NOMO-1 treated with DMSO at 0.1 percent for 48 hours (cell line): ENCODE results near the gene ATG7.

Experiments
- DNase-seq: peaks from one replicate; lab custom pipeline; 2025; ENCODE audit not compliant: unreplicated experiment; lab: John Stamatoyannopoulos, UW

The ATG7 gene

GRCh38 chr3:11549580-11550140 is 277.5 kb downstream of the ATG7 start:
- DNase-seq, result no peak

GRCh38 chr3:11551036-11551435 is 278.8 kb downstream of the ATG7 start:
- no peak for DNase-seq

GRCh38 chr3:11552289-11553264 is 280.4 kb downstream of the ATG7 start:
- no peak for DNase-seq

GRCh38 chr3:11553436-11554235 is 281.4 kb downstream of the ATG7 start:
- DNase-seq, result no peak

GRCh38 chr3:11554236-11554610 is 282.0 kb downstream of the ATG7 start:
- DNase-seq, result no peak

GRCh38 chr3:11554666-11555065 is 282.5 kb downstream of the ATG7 start:
- DNase-seq, result no peak

- no peak for DNase-seq
Observed at GRCh38 chr3:11555211-11555782, 283.1 kb downstream of the ATG7 start.

GRCh38 chr3:11555881-11556633 is 283.9 kb downstream of the ATG7 start:
- DNase-seq, result no peak

- DNase-seq, result no peak
Observed at GRCh38 chr3:11556851-11557644, 284.9 kb downstream of the ATG7 start.

- DNase-seq, result no peak
Observed at GRCh38 chr3:11558002-11558401, 285.8 kb downstream of the ATG7 start.

GRCh38 chr3:11558411-11558903 is 286.3 kb downstream of the ATG7 start:
- no peak for DNase-seq

GRCh38 chr3:11558918-11559815 is 287.0 kb downstream of the ATG7 start:
- DNase-seq, result no peak

- DNase-seq, result no peak
Observed at GRCh38 chr3:11559816-11560633, 287.8 kb downstream of the ATG7 start.

- DNase-seq, result no peak
Observed at GRCh38 chr3:11560746-11561145, 288.5 kb downstream of the ATG7 start.

- no peak for DNase-seq
Observed at GRCh38 chr3:11562277-11562881, 290.2 kb downstream of the ATG7 start.

GRCh38 chr3:11563159-11563864 is 291.1 kb downstream of the ATG7 start:
- no peak for DNase-seq

- no peak for DNase-seq
Observed at GRCh38 chr3:11563865-11564185, 291.6 kb downstream of the ATG7 start.
